Cerebellar nuclear complex (tissue), 1 donor: ENCODE data around the gene CNTLN.
"Not testable (repeated sequence)": the region's sequence is repeated elsewhere in the genome, so short reads cannot be mapped to it uniquely, and the experiment has no call there.

ENCODE experiments used
- DNase-seq, 2 experiments: peaks; one replicate each; lab custom pipeline; 2025; lab: John Stamatoyannopoulos, UW

CNTLN gene

DNA sequence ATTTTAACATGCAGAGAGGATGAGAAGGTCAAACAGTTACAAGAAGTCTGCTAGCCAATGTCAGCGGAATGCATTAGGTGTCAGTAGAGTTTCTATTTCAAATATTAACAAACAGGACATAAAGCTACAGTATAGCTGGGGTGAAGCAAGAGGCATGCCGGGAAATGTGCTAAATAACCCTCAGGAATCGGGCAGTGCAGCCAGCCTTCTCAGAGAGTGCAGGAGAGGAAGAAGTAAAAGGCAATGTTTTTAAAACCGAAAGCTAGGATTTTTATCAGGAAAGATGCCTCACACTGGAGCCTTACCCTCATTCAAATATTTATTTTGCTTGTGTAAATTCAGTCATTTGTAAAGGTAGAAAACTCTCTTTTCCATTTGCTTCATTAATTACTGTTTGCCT, 384.9 kb downstream of the CNTLN start:
- DNase-seq = no peak

- no peak for DNase-seq
Measured at GRCh38 chr9:17520268-17521064, 385.6 kb downstream of the CNTLN start.

- no peak for DNase-seq
Measured at GRCh38 chr9:17521100-17521855, 386.4 kb downstream of the CNTLN start.

DNA sequence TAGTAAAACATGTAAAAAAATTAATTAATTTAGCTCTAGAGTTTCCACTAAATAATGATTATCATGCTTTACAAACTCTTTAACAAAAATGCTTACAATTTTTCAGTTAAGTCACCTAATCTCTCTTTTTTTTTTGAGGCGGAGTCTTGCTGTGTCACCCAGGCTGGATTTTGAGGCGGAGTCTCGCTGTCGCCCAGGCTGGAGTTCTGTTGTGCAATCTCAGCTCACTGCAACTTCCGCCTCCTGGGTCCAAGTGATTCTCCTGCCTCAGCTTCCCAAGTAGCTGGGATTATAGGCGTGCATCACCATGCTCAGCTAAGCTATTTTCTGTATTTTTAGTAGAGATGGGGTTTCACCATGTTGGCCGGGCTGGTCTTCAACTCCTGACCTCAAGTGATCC, 391.9 kb downstream of the CNTLN start:
- not testable (repeated sequence) for DNase-seq

DNA sequence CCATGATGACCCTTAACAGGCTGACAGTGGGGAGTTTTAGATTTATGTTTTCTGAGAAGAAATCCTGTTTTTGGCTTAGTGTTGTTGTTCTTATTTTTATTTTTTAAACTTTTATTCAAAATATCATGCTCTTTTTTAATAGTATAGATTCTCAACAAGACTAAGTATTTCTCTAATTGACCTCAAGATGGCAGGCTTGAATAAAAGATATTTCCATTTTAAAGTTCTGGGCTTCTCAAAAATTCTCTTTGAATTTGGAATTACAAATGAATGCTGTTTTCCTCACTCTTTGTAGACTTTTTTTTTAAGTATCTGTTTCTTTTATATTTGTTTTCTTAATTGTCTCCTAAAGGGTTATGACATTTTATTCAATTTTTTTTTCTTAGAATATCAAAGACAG, 394.0 kb downstream of the CNTLN start:
- DNase-seq = no peak

DNA sequence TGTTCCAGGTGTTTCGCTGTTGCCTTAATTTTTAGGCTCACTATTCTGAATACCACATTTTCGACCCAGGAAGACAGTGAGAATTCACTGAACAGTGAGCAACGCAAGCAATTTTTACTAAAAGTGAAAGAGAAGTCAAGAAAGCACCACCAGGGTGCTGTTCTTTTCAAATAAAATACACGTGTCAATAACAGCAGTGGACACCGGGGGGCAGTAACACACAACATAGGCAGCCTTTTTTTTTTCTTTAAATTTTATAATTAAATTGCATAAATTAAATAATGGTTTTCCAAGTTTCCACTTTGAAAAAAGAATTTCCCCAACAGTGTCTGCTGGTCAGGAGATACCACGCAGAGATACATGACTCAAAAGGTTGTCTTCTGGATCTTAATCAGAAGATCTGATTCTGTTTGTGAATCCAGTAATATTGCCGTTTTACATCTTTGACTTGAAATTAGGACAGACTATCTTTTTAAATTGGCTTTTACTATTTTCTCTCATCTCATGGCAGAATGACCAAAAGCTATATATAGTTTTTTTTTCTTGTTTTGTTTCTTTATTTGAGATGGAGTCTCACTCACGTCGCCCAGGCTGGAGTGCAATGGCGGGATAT, 396.9 kb downstream of the CNTLN start:
- DNase-seq = no peak

DNA sequence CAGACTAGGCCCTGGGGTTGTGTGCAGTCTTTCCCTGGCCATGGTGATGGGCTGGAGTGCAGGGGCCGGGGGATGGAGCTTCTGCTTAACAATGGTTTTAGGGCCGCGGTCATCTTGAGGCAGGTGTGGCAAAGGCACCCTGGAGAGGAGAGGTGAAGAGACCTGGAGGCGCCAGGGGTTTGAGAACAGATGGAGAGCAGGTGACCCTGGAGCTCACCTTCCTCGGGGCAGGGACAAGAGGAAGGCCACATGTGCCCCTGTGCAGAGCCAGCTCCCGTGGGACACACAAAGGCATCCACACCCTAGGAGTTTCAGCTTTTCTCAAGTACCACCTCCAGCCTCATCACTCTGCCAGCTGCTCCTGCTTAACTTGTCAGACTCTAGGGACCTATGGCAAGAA, 397.6 kb downstream of the CNTLN start:
- no peak for DNase-seq

DNA sequence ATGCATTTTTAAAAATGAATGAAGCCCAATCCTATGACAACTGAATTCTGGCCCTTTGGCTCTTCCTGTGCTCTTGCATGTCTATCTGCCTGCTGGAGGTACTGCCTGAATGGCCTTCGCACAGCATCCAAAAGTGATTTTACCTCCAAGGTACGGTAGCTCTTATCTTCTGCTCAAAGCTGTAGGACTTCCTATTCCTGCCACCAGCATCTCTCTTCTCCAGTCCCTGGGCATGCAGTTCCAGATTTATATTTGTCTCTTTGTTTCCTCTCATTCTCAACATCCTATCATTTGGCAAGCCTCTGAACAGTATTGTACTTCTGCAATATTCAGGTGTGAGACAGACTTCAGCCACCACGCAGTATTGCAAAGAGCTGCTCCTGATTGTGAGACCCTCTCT, 400.3 kb downstream of the CNTLN start:
- no peak for DNase-seq

GRCh38 chr9:17536027-17536426, 401.2 kb downstream of the CNTLN start:
- no peak for DNase-seq

DNA sequence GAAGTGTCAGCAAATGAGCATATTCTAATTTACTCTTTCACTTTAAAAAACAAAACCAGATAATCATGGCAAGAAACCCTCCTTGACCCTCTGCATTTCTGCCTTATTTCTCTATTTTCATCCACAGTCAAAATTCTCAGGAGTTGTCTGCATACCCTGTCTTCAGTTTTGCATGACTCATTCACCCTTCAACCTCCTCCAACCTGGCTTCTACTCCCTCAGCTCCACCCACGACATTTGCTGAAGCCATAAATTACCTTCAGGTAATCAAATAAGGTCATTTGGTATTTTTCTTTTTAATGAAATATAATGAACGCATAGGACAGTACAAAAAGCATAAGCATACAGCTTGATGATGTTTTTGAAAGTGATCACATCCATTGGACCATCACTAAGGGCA, 416.2 kb downstream of the CNTLN start:
- DNase-seq = no peak
